ENCODE measurements around the gene UNC45A. TPM values are rescaled to one million over a fixed set of nuclear protein-coding genes. Genes with fewer than 3 reads are reported as not detected.
"Not testable (repeated sequence)": the region's sequence is repeated elsewhere in the genome, so short reads cannot be mapped to it uniquely, and the experiment has no call there.

UNC45A gene
- total RNA-seq, 1 donor from 2014 or later = 52.9 TPM

DNA sequence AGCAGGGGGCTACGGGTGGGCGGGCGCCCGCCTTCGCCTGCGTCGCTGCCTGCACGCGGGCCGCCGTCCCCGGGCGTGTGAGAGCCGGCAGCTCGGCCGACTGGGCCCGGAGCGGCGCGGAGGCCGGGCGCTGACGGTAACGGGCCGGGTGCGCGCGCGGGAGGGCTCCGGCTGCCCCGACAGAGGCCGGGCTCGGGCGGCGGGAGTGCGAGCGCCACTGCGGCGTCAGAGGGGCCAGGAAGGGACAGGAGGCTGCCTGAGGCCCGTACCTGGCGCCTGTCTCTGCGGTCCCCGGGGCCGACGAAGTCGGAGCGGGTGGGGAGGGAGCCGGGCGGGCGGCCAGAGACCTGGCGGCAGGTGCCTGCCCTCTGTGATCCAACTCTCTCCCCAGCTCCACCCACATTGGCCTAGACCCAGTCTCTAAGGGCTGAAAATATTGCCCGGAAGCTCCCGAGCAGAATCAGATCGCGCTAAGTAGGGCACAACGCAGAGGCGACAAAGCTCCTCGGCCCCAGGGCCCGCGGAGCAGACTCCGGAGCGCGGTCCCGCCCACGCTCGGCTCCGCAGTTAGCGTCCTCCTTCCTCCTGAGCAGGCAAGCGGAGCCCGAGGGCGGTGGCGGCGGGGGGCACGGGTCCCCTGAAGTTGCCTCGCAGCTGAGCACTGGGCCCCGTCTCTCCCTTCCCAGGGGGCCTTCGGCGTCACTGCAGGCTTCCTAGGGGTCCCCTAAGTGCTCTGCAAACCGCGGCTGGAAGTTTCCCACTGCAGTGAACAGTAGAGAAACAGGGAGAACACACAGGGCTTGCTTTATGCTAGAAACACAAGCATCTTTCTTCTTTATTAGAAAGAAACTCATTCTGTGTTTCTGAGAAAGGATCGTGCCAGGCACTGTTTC lies 32.0 kb upstream of the UNC45A start, which contains the start of gene MAN2A2:
TSS of gene MAN2A2 (plus strand) at position 463 of the 893 bp plus-strand sequence. CDS start 906 bp downstream, outside the sequence.
- no peak for DNase-seq (ENCODE audit: low spot score)

DNA sequence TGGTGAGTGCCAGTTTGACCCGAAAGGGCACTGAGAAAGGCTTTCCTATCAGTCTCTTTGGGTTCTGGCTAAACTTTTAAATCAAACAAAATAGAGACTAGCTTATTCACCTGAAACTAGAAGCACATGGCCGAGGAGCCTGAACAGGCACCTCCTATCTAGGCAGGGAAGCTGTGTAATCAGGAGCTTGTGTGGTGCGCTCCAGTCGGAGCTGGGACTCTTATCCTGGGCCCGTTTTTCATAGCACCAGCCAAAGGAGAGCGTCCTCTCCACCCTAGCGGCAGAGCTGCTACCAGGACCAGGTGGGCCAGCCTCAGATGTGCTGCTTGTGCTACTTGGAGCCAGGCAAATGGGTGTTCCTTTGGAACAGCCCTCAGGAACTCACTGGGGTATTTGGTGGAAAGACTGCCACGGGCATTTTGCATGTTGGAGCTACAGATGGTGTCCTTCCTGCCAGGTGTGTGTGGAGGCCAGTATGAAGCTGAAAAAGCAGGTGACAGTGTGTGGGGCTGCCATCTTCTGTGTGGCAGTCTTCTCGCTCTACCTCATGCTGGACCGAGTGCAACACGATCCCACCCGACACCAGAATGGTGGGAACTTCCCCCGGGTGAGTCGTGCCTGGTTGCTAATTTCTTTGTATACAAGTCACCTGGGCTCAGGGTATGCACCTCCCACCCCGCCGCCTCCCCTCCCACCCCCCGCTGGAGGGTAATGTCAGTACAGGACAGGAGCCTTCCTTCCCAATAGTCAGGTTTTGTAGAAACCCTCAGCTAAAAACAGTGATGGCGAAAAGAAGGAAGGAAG lies 31.1 kb upstream of the UNC45A start:
- no peak for DNase-seq (ENCODE audit: low spot score)

DNA sequence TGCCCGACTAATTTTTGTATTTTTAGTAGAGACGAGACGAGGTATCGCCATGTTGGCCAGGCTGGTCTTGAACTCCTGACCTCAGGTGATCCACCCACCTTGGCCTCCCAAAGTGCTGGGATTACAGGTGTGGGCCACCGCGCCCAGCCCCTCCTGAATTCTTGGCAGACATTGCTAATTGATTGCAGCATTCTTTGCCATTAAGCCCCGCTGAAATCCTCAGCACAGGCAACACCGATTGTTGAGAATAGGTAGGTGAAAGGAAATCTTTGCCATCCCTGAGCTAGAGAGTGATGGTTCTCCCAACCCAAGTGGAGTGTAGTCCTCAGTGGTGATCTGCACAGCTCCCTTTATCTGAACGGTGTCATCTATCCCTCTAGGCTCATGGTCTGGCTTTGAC lies 30.3 kb upstream of the UNC45A start:
- no peak for DNase-seq (ENCODE audit: low spot score)

DNA sequence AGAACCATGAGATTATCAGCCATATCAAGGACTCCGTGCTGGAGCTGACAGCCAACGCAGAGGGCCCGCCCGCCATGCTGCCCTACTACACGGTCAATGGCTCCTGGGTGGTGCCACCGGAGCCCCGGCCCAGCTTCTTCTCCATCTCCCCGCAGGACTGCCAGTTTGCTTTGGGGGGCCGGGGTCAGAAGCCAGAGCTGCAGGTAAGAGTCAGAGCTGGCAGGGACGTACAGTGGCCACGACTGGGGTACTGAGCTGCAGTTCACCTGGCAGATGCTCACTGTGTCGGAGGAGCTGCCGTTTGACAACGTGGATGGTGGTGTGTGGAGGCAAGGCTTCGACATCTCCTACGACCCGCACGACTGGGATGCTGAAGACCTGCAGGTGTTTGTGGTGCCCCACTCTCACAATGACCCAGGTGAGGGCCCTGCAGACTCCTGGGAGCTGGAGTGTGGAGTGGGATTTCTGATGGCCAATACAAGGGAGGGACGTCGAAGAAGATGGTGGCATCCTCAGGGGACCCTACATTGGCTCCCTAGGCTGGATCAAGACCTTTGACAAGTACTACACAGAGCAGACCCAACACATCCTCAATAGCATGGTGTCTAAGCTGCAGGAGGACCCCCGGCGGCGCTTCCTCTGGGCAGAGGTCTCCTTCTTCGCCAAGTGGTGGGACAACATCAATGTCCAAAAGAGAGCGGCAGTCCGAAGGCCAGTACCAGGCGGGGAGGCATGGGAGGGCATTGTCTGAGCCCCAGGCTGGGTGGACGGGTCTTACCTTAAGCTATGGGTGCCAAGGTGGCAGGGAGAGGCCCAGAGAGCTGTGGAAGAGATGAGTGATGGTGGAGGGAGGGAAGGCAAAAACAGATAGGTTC lies 29.5 kb upstream of the UNC45A start:
- DNase-seq (ENCODE audit: low spot score) = no peak

DNA sequence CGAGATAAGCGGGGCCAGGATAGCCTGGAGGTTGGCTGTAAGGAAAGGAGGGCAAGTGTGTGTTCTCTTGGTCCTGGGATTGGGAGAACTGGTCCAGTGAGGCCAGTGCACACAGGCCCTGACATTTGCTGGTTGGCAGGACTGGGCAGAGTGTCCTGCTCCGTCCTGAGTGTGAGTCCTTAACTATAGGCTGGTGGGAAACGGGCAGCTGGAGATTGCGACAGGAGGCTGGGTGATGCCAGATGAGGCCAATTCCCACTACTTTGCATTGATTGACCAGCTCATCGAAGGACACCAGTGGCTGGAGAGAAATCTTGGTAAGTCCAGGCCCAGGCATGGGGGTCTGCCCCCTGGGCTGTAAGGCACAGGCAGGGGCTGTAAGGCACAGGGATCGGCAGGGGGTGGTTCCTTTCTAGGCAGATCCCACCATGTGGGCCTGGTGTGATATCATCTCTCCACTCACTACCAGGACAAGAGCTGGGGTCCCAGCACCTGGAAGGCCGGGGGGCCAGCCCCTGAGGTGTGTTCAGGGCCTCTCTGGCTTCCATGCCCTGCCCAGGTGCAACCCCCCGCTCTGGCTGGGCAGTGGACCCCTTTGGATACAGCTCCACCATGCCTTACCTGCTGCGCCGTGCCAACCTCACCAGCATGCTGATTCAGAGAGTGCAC lies 28.8 kb upstream of the UNC45A start:
- DNase-seq (ENCODE audit: low spot score) = no peak

DNA sequence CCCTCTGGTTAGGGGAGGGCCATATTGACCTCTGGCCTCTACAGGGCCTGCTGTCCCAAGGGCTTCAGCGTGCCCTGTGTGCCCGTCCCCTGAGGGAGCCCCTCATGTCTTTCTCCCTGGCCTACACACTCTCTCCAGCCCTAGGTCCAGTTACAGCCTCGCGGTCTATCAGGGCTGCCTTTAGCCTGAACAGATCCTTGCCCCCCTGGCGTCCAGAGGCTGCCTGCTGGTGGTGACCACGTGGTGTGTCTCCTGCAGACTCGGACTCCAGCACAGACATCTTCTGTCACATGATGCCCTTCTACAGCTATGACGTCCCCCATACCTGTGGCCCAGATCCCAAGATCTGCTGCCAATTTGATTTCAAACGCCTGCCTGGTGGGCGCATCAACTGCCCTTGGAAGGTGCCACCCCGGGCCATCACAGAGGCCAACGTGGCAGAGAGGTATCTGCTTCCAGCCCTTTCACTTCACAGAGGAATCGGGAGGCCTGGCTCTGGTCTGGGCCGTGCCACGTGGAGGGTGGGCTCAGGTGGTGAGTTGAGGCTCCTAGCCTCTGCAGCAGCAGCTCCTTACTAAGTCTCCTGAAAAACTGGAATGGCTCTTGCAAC lies 27.9 kb upstream of the UNC45A start:
- DNase-seq (ENCODE audit: low spot score) = no peak

DNA sequence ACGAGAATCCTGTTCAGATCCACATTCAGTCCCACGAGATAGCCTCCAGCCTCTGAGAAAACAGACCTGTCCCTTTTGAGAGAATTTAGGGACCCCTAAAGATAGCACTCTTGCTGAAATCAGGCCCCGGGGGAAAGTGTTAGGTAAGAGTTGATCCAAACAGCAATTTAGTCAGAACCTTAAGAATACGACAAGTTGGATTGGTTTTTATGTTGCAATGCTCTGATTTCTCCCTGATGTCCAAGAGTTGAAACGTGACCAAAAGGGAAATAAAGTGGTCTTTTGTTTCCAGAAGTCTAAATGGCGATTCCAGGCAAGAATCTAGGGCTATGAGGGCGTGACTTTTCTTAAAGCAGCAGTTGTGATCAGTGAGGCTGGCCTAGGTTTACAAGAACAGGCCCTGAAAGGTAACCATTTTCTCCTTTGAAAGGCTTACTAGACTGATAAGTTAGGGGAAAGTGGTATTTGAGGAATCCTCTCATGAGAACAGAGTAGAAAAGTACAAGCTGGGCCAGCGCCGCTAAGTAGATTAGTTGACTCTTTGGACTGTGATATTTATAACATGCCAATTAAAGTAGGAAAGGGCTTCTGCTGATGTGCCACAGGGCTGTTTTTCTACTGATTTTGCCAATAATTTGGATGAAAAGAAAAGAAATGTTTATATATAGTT lies 27.1 kb upstream of the UNC45A start:
- DNase-seq (ENCODE audit: low spot score) = no peak

DNA sequence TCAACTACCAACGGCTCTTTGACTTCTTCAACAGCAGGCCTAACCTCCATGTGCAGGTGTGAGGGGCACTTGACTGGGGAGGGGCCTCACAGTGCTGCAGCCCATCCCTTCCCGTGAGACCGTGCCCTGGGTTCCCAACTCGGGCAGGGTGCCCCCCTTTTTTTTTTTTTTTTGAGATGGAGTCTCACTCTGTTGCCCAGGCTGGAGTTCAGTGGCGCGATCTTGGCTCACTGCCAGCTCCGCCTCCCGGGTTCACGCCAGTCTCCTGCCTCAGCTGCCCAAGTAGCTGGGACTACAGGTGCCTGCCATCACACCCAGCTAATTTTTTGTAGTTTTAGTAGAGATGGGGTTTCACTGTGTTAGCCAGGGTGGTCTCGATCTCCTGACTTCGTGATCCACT lies 25.6 kb upstream of the UNC45A start:
- DNase-seq (ENCODE audit: low spot score) = not testable (repeated sequence)

DNA sequence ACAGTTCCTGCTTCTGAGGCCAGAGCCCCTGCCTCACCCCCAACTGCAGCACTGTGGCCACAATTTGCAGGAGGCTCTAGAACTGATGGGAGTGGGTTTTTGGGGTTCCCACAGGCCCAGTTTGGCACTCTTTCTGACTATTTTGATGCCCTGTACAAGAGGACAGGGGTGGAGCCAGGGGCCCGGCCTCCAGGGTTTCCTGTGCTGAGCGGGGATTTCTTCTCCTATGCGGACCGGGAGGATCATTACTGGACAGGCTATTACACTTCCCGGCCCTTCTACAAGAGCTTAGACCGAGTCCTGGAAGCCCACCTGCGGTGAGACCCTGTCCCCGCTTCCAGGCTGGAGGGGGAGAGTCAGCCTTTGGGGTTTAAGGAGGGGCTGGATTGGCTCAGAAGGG lies 25.1 kb upstream of the UNC45A start:
- DNase-seq (ENCODE audit: low spot score) = no peak

DNA sequence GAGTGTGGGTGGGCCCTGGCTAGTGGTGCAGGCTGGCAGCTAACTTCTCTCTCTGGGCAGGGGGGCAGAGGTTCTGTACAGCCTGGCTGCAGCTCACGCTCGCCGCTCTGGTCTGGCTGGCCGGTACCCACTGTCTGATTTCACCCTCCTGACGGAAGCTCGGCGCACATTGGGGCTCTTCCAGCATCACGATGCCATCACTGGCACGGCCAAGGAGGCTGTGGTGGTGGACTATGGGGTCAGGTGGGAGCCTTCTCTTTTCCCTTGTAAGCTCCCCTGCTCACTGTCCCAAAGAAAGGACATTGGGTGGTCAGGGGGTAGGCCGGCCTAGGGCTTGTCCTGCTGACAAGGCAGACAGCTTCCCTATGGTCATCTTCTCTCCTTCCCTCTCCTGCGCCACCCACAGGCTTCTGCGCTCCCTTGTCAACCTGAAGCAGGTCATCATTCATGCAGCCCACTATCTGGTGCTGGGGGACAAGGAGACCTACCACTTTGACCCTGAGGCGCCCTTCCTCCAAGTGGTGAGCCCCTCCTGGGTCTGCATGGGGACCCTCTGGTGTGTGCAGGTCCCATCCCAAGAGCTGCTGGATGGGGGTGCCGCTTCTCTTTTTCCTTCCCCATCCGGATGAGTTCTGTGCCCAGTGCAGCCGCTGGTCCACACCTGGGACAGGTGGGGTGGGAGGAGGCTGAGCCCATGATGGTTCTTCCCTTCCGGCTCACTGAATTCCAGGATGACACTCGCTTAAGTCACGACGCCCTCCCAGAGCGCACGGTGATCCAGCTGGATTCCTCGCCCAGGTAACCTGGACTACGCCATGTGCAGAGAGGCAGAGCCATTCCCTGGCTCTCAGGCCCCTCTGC lies 24.4 kb upstream of the UNC45A start:
- no peak for DNase-seq (ENCODE audit: low spot score)

DNA sequence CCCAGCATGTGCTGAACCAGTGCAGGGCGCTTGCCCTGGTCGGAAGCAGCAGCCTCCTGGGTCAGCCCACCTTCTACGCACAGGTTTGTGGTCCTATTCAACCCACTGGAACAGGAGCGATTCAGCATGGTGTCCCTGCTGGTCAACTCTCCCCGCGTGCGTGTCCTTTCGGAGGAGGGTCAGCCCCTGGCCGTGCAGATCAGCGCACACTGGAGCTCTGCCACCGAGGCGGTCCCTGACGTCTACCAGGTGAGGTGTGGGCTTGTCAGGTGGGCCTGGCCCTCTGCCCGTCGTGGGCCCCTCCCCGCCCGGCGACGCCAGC lies 23.8 kb upstream of the UNC45A start:
- no peak for DNase-seq (ENCODE audit: low spot score)

DNA sequence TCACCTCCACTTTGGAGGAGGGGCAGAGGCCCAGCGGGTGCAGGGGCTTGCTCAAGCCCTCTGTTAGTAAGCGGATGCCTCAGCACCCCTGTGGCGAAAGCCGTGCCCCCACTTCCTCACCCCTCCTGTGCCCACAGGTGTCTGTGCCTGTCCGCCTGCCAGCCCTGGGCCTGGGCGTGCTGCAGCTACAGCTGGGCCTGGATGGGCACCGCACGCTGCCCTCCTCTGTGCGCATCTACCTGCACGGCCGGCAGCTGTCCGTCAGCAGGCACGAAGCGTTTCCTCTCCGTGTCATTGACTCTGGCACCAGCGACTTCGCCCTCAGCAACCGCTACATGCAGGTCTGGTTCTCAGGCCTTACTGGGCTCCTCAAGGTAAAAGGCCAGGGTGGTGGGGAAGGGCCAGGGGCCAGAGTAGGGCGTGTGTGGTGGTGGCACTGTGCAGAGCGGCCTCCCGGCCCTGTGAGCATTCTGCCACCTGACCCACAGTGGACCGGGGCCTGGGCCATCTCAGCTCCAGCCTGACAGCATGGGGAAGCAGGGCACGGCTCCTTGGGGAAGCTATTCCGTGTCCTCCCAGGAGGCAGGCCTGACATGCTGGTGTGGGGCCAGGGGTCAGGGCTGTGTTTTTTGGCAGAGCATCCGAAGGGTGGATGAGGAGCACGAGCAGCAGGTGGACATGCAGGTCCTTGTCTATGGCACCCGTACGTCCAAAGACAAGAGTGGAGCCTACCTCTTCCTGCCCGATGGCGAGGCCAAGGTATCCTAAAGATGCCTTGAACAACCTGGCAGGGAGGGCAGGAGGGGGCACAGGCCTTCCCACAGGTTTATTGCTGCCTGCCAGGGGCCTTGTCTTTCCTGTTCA lies 22.9 kb upstream of the UNC45A start:
- DNase-seq (ENCODE audit: low spot score) = no peak

DNA sequence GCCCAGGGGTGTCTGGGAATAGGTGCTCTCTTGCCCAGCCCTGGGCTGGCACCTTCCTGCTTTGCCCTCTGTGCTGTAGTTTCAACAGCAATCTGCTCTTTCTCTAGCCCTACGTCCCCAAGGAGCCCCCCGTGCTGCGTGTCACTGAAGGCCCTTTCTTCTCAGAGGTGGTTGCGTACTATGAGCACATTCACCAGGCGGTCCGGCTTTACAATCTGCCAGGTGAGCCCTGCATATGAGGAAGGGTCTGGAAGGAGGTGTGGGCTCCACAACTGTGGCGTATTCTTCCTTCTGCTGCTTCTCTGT lies 22.4 kb upstream of the UNC45A start:
- DNase-seq (ENCODE audit: low spot score) = no peak

DNA sequence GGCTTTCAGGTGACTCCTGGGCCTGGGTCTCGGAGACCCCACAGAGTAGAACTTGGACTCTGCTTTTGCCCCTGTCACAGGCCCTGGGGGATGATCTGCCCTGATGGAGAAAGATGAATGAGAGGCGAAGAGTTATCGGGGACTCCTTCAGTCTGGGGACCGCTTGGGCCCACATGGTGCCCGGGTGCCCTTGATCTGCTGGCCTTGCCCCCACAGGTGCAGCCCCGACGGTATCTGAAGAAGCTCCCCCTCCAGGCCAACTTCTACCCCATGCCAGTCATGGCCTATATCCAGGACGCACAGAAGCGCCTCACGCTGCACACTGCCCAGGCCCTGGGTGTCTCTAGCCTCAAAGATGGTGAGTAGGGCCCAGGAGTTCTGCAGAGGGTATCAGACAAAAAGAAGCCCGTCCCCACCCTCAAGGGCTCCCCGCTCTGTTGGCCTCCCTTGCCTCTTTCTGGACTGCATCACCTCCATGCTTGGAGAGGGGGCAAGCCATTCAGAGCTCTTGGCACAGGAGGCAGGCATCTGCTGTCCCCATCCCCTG lies 21.6 kb upstream of the UNC45A start:
- no peak for DNase-seq (ENCODE audit: low spot score)

DNA sequence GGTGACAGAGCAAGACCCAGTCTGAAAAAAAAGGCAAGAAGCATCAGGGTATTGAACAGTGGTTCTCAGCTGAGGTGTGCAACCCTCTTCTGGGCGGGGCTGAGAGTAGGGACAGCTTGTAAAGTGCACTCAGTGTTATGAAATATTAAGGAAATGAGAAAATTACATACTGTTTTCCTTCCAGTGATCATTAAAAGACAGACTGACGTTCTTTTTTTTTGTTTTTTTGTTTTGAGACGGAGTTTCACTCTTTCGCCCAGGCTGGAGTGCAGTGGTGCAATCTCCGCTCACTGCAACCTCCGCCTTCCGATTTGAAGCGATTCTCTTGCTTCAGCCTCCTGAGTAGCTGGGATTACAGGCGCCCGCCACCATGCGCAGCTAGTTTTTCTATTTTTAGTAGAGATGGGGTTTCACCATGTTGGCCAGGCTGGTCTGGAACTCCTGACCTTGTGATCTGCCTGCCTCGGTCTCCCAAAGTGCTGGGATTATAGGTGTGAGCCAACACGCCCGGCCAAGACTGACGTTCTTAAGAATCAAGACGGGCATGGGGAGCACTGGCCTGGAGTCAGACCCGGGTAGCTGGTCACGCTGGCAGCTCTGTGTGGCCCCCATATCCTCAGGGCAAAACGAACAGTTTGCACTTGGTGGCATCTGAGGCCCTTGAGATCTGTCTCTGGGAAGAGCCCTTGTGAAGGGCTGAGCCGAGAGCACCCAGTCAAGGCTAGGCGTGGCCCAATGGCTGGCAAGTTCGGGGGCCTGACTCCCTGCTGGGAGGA lies 20.6 kb upstream of the UNC45A start:
- DNase-seq (ENCODE audit: low spot score) = no peak

DNA sequence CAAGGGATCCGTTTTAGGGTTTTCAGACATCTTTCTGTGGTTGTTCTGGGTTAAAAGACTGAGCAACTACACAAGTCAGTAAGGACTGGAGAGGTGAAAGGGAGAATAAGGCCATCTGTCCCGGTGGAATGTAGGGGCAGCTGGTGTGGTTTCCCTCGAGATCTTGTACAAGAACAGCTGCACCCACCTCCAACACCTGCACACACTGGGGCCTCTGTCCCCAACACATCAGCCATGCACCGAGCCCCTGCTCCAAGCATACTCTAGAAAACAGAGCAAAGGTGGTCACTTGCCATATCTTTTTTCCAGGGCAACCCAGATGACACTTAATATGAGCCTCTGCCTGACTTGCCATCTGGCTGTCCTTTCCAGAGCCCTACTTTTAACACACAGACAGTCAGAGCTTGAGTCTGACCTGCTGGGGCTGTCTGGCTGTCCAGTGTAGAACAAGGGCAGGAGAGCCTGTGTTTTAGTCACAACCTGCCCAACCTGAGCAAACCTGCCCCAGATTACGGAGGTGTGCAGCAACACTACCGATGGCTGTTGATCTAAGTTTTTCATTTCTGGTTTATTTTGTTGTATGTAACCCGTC lies 19.8 kb upstream of the UNC45A start:
- DNase-seq (ENCODE audit: low spot score) = no peak

Measured in mesenteric fat pad (tissue), 1 donor.